GM18505 (cell line): ENCODE data around the gene SRGAP2.
"Not testable (repeated sequence)": the region's sequence is repeated elsewhere in the genome, so short reads cannot be mapped to it uniquely, and the experiment has no call there.

Experiments used
- ATAC-seq: cut with Tn5 transposase; IDR thresholded peaks from one replicate; pipeline ENCODE4 v1.9.1; 2021; ENCODE audit not compliant: unreplicated experiment

SRGAP2 gene

GRCh38 chr1:206204871-206205270 is 1.5 kb downstream of the SRGAP2 start:
- not testable (repeated sequence) for ATAC-seq

- not testable (repeated sequence) for ATAC-seq
Measured at GRCh38 chr1:206205569-206205968, 2.2 kb downstream of the SRGAP2 start.

- not testable (repeated sequence) for ATAC-seq
Measured at GRCh38 chr1:206210802-206211201, 7.5 kb downstream of the SRGAP2 start.

GRCh38 chr1:206215600-206216392 is 12.5 kb downstream of the SRGAP2 start:
- ATAC-seq: not testable (repeated sequence)

- ATAC-seq: not testable (repeated sequence)
Measured at GRCh38 chr1:206218285-206218684, 14.9 kb downstream of the SRGAP2 start.

GRCh38 chr1:206218765-206219164 is 15.4 kb downstream of the SRGAP2 start:
- not testable (repeated sequence) for ATAC-seq

- not testable (repeated sequence) for ATAC-seq
Measured at GRCh38 chr1:206219514-206220331, 16.4 kb downstream of the SRGAP2 start.

- not testable (repeated sequence) for ATAC-seq
Measured at GRCh38 chr1:206220332-206221000, 17.1 kb downstream of the SRGAP2 start.

GRCh38 chr1:206221585-206221984 is 18.2 kb downstream of the SRGAP2 start:
- not testable (repeated sequence) for ATAC-seq

GRCh38 chr1:206224190-206224776 is 20.9 kb downstream of the SRGAP2 start:
- ATAC-seq: not testable (repeated sequence)

- ATAC-seq: not testable (repeated sequence)
Measured at GRCh38 chr1:206225386-206225785, 22.0 kb downstream of the SRGAP2 start.

- ATAC-seq: not testable (repeated sequence)
Measured at GRCh38 chr1:206226886-206227285, 23.5 kb downstream of the SRGAP2 start.

GRCh38 chr1:206229286-206229685 is 25.9 kb downstream of the SRGAP2 start:
- not testable (repeated sequence) for ATAC-seq

- ATAC-seq: not testable (repeated sequence)
Measured at GRCh38 chr1:206231989-206232388, 28.6 kb downstream of the SRGAP2 start.

GRCh38 chr1:206232970-206233645 is 29.8 kb downstream of the SRGAP2 start:
- not testable (repeated sequence) for ATAC-seq

- ATAC-seq: not testable (repeated sequence)
Measured at GRCh38 chr1:206234189-206234916, 31.0 kb downstream of the SRGAP2 start.

GRCh38 chr1:206235190-206235589 is 31.8 kb downstream of the SRGAP2 start:
- ATAC-seq: not testable (repeated sequence)

- ATAC-seq: peak; percentile 41
Measured at GRCh38 chr1:206240288-206240687, 36.9 kb downstream of the SRGAP2 start.

- ATAC-seq: peak; percentile 97
Measured at GRCh38 chr1:206243335-206243734, 40.0 kb downstream of the SRGAP2 start.
